Activated naive CD8-positive, alpha-beta T cell treated with anti-CD3 and anti-CD28 coated beads for 36 hours (primary cell): ENCODE data around the gene ARHGAP24. TPM values are rescaled to one million over a fixed set of nuclear protein-coding genes. Genes with fewer than 3 reads are reported as not detected.
A peak's percentile ranks its signal among the peaks of the same experiment; 100 is the strongest.

Source experiments
- DNase-seq: peaks from one replicate; pipeline ENCODE4 v3.0.0; 2021
- H3K27ac Mint-ChIP-seq: one replicate; pipeline ENCODE4 v1.8.0; 2022; ENCODE audit warnings: mild to moderate bottlenecking, moderate library complexity, mixed read lengths
- H3K27me3 Mint-ChIP-seq: one replicate; pipeline ENCODE4 v1.8.0; 2022; ENCODE audit warnings: mild to moderate bottlenecking, mixed read lengths
- H3K36me3 Mint-ChIP-seq: one replicate; pipeline ENCODE4 v1.8.0; 2021; ENCODE audit warnings: mild to moderate bottlenecking, mixed read lengths
- H3K4me1 Mint-ChIP-seq: one replicate; pipeline ENCODE4 v1.8.0; 2021; ENCODE audit warnings: mixed read lengths
- H3K4me3 Mint-ChIP-seq: one replicate; pipeline ENCODE4 v1.8.0; 2022; ENCODE audit warnings: mild to moderate bottlenecking, moderate library complexity, mixed read lengths
- H3K9me3 Mint-ChIP-seq: one replicate; pipeline ENCODE4 v1.8.0; 2022; ENCODE audit warnings: mixed read lengths
- total RNA-seq, 2 experiments: library from RNA; stranded (reverse); gene quantifications; one replicate each; pipeline ENCODE4 v1.2.3, GENCODE V29; 2021

The ARHGAP24 gene
- total RNA-seq, 2 experiments from 2014 or later = 0.62 to 0.92 TPM

DNA sequence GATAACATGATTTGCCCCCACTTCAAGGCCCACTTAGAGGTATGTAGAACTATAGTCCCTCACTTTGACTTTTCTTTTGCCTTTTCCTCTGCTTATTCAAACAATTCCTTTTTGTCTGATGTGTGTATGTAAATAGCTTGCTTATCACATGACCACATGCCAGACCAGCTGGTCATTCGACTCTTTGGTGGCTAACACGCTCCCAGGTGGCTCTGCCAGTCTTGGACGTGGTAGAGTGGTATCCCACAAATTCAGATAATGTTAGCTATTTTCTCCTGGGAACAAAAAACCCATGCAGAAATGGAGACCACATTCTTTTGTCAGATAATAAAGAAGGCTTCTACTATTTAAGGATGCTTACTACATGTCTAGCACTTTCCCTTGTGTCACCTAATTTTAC lies 47.9 kb downstream of the ARHGAP24 start:
- no peaks in the 10 kb centered on the region for H3K9me3 Mint-ChIP-seq
- no peak overlapping the region for H3K4me3 Mint-ChIP-seq
- no peak for DNase-seq
- no peak overlapping the region for H3K27ac Mint-ChIP-seq
- no peaks in the 10 kb centered on the region for H3K36me3 Mint-ChIP-seq
- H3K27me3 Mint-ChIP-seq = no peaks in the 10 kb centered on the region
- no peaks in the 10 kb centered on the region for H3K4me1 Mint-ChIP-seq

DNA sequence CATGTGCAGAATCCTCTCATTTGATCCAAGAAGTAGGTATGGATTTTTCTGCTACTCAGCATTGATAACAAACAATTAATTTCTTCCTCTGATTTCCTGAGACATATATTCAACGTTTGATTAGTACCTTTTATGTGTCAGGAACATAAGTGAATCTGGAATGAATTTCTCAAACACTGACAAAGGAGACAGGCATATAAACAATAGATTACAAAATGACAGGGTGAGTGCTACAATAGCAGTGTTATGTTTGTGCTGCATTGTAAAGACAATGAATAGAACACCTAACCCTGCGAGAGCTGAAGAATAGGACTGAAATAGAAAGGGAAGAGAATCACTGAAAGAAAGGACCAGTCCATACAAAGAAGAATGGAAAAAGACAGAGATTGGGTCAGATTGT lies 52.9 kb downstream of the ARHGAP24 start:
- Mint-ChIP-seq H3K36me3 (no peaks in the 10 kb centered on the region), H3K4me1 (no peaks in the 10 kb centered on the region), H3K9me3 (no peaks in the 10 kb centered on the region), H3K27me3 (no peaks in the 10 kb centered on the region), H3K4me3 (no peak overlapping the region), H3K27ac (no peak overlapping the region)
- no peak for DNase-seq

DNA sequence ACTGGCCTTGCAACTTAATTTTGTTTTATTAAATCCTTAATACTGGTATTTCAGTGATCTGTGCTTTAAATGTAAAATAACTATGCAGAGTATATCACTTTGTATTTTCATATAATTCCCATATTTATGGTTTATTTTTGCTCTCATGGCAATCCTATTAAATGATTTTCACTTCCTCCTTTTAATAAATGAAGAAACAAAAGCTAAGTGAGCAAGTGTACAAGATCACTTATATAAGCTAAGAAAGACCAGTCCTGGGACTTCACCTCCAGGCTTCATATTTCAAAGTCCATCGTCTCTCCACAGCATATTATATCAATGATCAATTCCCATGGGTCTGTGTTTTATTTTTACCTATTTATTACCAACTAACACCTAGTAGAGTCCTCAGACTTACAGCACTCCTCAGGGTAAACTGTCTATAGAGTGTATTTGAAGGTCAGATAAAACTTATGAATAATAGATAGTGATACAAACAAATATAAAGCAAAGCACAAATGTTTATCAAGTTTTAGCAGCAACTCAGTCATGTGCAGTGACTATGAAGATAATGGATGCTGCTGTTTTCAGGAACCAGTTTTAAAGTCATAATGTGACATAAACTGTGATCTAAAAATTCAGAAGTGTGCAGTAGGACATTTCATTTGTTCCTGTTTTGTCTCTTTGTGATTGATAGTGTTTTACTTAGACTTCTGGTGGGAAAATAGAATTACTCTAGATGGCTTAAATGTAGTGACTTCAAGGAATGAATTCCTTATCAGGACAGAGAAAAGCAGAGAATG lies 56.8 kb downstream of the ARHGAP24 start:
- Mint-ChIP-seq H3K27ac (no peak overlapping the region), H3K27me3 (no peaks in the 10 kb centered on the region), H3K4me3 (no peak overlapping the region), H3K4me1 (no peaks in the 10 kb centered on the region), H3K36me3 (no peaks in the 10 kb centered on the region), H3K9me3 (no peaks in the 10 kb centered on the region)
- no peak for DNase-seq

DNA sequence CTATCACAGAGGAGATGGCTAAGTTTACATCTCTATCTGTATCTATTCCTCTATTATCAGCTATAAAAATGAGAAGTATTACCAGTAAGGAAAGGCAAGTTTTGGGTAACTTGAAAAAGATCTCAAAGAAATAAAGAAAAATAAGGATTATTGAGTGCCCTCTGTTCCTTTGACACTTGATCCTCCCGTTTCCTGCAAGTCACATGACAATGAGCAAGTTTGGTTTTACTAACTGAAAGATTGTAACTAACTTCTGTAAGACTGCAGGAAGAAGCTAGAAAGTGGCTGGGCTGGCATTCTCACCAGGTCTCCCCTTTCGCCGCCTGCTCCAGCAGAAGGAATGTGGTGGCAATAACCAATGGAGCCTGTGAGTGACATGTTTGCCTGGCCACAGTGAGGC lies 59.2 kb downstream of the ARHGAP24 start:
- Mint-ChIP-seq H3K4me1 (no peaks in the 10 kb centered on the region), H3K9me3 (no peaks in the 10 kb centered on the region), H3K36me3 (no peaks in the 10 kb centered on the region), H3K27me3 (no peaks in the 10 kb centered on the region), H3K4me3 (no peak overlapping the region), H3K27ac (no peak overlapping the region)
- DNase-seq = no peak

DNA sequence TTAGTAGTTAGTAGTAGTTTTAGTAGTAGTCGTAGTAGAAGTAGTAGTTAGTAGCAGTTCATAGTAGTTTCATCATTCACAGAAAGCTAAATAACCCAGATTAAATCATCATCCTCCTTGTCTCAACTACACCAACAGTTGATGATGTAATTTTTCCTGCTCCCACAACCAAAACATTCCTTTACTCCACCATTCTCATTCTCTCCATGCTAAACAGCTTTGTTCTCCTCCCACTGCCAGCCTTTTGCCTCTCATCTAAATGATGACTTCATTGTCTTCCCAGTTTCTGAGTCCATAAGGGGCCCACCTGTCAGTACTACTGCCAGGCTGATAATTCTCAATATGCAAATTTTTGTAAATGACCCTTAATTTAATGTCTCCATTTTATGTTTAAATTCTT lies 68.9 kb downstream of the ARHGAP24 start:
- Mint-ChIP-seq H3K4me3 (no peak overlapping the region), H3K36me3 (no peaks in the 10 kb centered on the region), H3K27ac (no peak overlapping the region), H3K4me1 (no peaks in the 10 kb centered on the region), H3K27me3 (no peaks in the 10 kb centered on the region), H3K9me3 (no peaks in the 10 kb centered on the region)
- DNase-seq = no peak

DNA sequence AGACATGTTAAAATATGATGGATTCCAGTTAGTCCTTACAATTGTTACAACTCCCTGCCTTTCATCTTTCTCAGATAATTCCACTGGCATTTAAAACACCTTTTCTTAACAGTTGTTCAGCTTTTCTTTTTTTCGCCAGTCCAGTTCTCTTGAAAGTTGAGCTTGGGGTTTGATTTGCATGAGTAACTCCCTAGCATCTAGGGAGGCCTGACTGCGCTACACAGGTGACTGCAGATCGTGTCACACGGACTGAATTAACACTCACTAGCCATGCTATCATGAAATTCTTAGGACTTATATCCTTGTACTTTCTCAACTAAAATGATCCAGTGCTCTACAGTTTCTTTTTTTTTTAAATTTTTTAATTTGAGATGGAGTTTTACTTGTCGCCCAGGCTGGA lies 69.8 kb downstream of the ARHGAP24 start:
- Mint-ChIP-seq H3K36me3 (no peaks in the 10 kb centered on the region), H3K27me3 (no peaks in the 10 kb centered on the region), H3K4me1 (no peaks in the 10 kb centered on the region), H3K27ac (no peak overlapping the region), H3K4me3 (no peak overlapping the region), H3K9me3 (no peaks in the 10 kb centered on the region)
- no peak for DNase-seq

DNA sequence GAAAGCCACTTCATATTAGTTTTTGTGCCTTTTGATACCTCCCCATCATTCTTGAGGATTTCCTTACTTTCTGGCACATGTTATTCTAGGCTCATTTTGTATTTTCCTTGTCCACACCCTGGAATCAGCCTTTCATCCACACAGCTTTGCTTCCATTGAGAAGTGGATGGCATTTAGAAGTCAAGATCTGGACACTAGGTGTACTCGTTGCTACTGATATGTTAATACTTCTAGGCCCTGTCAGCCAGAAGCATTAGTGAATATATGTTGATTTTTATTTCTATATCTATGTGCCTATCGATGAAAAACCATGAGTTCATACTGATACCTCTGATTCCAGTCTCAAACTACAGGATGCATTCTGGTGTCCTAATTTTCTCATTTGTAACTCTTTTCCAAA lies 73.2 kb downstream of the ARHGAP24 start:
- Mint-ChIP-seq H3K36me3 (no peaks in the 10 kb centered on the region), H3K4me1 (no peaks in the 10 kb centered on the region), H3K27me3 (no peaks in the 10 kb centered on the region), H3K4me3 (no peak overlapping the region), H3K9me3 (peaks cover 7% of the 10 kb centered on the region), H3K27ac (no peak overlapping the region)
- DNase-seq = no peak

DNA sequence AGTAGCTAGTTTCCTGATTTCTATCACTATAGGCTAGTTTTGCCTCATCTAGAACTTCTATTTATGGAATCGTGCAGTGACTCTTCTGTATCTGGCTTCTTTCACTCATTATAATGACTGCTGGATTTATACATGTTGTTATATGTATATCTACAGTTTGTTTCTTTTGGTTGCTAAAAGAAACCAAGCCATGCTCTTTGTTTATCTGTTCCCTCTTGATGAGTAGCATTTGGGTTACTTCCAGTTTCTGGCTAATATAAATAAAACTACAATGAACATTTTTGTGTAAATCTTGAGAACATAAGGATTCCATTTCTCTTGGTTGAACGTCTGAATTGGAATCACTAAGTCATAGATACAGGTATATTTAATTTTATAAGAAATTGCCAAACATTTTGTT lies 73.9 kb downstream of the ARHGAP24 start:
- Mint-ChIP-seq H3K9me3 (peaks cover 9% of the 10 kb centered on the region), H3K27ac (no peak overlapping the region), H3K27me3 (no peaks in the 10 kb centered on the region), H3K4me3 (no peak overlapping the region), H3K36me3 (no peaks in the 10 kb centered on the region), H3K4me1 (no peaks in the 10 kb centered on the region)
- no peak for DNase-seq

DNA sequence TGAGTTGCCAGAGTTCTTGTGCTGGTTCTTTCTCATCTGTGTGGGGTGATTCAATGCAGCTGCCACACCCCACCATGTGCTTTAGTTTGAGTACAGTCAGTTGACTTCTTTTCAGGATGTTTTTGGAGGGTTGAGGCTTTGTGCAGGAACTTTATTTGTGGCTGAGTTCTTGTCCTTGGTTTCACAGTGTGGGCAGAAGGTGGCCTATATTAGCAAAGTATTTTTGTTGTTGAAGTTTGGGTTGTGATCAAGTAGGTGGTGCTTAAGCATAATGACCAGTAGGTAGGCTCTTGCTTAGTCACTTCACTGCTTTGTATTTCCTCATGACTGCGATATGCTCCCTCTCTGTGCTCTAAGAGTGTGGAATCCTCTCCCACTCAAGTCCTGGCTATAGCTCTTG lies 80.3 kb downstream of the ARHGAP24 start:
- Mint-ChIP-seq H3K4me3 (no peak overlapping the region), H3K4me1 (no peaks in the 10 kb centered on the region), H3K27me3 (no peaks in the 10 kb centered on the region), H3K27ac (no peak overlapping the region), H3K36me3 (no peaks in the 10 kb centered on the region), H3K9me3 (peaks cover 17% of the 10 kb centered on the region)
- DNase-seq = no peak

DNA sequence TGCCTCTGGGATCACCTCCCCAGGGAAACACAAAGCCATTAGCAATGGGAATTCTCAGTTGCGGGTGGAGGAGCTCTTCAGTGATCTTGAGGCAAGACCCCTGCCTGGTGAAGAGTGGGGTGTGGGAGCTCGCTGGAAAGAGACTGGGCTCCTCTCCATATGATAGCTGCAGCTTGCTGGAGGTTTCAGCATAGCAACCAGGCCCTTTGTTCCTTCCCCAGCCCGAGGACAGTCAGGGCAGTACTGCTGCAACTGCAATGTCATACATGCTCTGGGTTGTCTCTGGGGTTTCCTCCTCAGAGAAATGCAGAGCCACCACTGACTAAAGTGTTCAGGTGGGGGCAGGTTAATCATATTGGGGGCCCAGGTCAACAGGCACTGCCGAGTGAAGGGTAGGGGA lies 81.3 kb downstream of the ARHGAP24 start:
- Mint-ChIP-seq H3K36me3 (no peaks in the 10 kb centered on the region), H3K4me3 (no peak overlapping the region), H3K9me3 (peaks cover 17% of the 10 kb centered on the region), H3K4me1 (no peaks in the 10 kb centered on the region), H3K27me3 (peaks cover 4% of the 10 kb centered on the region), H3K27ac (no peak overlapping the region)
- DNase-seq = no peak

DNA sequence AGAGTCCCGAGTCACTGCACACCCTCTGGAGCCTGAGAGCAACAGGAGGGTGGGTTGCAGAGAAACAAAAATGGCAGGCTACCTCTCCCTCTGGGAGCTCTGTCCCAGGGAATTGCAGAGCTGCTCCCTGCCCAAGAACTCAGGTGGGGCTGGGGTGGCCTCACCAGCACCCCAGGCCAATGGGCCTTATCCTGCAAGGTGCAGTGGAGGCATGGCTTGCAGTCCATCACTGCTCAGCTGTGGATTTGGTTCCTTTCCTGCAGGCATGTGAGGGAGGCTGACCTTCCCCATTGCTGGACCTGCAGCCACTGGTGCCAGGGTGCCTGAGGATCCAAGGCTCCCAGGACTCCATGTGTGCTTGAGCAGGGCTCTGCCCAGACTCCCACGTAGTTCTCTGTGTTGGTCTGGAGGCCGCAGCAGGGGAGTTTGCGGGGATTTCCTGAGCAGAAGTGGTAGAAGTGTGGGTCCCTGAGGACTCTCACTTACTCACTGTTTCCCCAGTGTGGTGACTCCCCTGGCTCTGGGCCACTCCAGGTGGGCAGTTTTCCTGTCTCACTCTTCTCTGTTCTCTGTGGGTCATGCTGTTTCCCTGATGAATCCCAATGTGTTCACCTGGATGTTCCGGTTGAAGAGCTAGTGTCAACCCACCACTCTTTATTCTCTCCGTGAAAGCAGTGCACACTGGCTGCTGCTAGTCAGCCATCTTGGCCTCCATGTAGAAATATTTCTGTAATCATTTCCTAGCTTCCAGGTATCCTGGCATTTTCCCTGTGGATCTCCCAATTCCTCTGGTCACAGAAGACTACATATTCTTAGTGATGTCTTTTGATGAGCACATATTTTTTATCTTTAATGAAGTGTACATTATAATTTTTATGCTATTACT lies 82.3 kb downstream of the ARHGAP24 start:
- peak; percentile 38 for DNase-seq
- H3K9me3 Mint-ChIP-seq = peaks cover 10% of the 10 kb centered on the region
- peaks cover 4% of the 10 kb centered on the region for H3K27me3 Mint-ChIP-seq
- no peak overlapping the region for H3K4me3 Mint-ChIP-seq
- H3K36me3 Mint-ChIP-seq = no peaks in the 10 kb centered on the region
- no peak overlapping the region for H3K27ac Mint-ChIP-seq
- no peaks in the 10 kb centered on the region for H3K4me1 Mint-ChIP-seq

DNA sequence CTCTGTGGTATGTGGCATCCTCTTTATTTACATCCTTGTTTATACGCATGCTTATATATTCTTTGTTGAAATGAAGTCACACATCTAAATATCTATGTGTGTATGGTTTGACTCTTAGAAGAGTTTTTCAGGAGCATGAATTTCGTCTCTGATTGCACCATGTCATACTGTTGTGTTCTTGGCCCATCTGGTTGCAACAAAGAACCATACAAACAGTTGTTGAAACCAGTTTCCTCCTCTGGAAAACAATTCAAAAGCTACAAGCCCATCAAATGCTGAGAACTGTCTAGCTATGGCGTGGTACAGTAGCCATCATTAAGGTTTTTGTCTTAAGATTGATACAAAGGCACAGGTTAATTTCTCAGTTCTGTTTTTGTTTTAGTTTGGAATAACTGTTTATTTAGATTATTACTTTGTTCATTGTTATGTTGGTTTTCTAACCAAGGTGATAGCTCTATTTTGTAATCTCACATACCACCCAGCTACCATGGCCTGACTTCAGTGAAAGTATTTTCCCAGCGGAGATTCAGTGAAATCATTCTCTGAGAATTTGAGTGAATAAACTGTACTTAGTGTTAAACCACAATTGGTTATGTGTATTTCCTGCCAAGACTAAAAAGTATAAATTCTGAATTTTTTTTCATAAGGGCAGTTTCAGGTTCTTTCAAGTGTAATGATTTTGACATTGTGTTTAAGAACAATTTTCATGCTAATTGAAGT lies 91.0 kb downstream of the ARHGAP24 start:
- H3K27me3 Mint-ChIP-seq = peaks cover 3% of the 10 kb centered on the region
- H3K4me1 Mint-ChIP-seq = no peaks in the 10 kb centered on the region
- DNase-seq = no peak
- H3K4me3 Mint-ChIP-seq = no peak overlapping the region
- no peaks in the 10 kb centered on the region for H3K36me3 Mint-ChIP-seq
- no peaks in the 10 kb centered on the region for H3K9me3 Mint-ChIP-seq
- H3K27ac Mint-ChIP-seq = no peak overlapping the region

DNA sequence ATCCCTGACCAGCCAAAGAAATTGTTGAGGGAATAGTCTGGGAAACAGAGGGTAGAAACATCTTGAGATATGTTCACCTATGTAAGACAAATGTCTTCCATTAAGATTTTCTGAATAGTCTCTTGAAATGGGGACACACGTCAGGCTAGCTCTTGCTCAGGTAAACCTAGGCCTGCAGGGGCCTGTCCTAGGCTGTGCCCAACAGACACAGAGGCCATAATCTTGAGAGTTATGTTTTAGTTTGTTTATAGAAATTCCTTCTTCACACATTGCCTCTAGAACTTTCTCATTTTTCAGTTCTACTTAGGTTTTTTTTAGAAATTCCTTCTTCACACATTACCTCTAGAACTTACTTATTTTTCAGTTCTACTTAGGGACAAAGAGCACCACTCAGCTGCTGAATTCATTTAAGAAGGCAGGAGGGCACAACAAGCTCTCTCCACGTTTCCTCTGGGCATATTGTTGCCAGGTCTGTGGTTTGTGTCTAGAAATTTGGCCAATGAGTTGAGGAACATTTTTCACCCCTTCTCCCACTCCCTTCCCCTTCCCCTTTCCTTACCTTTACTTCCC lies 94.9 kb downstream of the ARHGAP24 start:
- H3K4me1 Mint-ChIP-seq = no peaks in the 10 kb centered on the region
- no peak for DNase-seq
- H3K36me3 Mint-ChIP-seq = no peaks in the 10 kb centered on the region
- H3K27ac Mint-ChIP-seq = no peak overlapping the region
- no peaks in the 10 kb centered on the region for H3K9me3 Mint-ChIP-seq
- H3K4me3 Mint-ChIP-seq = no peak overlapping the region
- H3K27me3 Mint-ChIP-seq = no peaks in the 10 kb centered on the region

DNA sequence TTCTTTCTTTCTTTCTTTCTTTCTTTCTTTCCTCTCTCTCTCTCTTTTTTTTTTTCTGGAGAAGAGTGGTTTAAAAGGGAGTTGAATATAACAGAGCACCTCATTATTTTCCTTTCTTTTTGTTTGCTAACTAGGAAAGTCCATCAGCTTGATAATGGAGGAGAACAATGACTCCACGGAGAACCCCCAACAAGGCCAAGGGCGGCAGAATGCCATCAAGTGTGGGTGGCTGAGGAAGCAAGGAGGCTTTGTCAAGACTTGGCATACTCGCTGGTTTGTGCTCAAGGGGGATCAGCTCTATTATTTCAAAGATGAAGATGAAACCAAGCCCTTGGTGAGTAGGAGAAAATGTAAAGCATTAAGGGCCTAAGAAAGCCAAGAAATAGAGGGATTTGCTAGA lies 95.4 kb downstream of the ARHGAP24 start:
- H3K27ac Mint-ChIP-seq = peak overlapping the region; percentile 40
- no peaks in the 10 kb centered on the region for H3K9me3 Mint-ChIP-seq
- no peaks in the 10 kb centered on the region for H3K36me3 Mint-ChIP-seq
- H3K27me3 Mint-ChIP-seq = no peaks in the 10 kb centered on the region
- no peak overlapping the region for H3K4me3 Mint-ChIP-seq
- H3K4me1 Mint-ChIP-seq = no peaks in the 10 kb centered on the region
- no peak for DNase-seq

DNA sequence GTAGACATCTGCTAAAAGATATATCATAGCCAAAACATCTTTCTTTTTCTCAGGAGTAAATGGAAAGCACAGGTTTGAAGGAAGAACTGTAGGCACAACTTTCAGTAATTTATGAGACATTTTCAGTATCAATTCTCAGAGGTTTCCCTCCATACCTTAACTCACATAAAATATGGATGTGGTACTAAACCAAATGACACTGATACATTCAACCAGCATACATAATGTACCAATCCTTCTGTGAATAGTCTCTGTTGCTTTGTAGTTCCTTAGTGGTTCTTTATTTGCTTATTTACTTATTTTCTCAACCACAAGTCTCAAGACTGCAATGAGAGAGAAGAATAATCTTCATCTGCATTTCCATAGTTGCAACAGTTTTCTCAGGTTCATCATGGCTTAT lies 96.1 kb downstream of the ARHGAP24 start:
- H3K4me1 Mint-ChIP-seq = no peaks in the 10 kb centered on the region
- H3K27me3 Mint-ChIP-seq = no peaks in the 10 kb centered on the region

More for the DNA sequence above, 96.1 kb downstream of the ARHGAP24 start:
- no peak overlapping the region for H3K27ac Mint-ChIP-seq
- no peaks in the 10 kb centered on the region for H3K9me3 Mint-ChIP-seq
- no peak for DNase-seq
- no peaks in the 10 kb centered on the region for H3K36me3 Mint-ChIP-seq
- no peak overlapping the region for H3K4me3 Mint-ChIP-seq
